Esophagus muscularis mucosa (tissue), 4 donors: ENCODE measurements around the gene CILP2. TPM values are rescaled to one million over a fixed set of nuclear protein-coding genes. Genes with fewer than 3 reads are reported as not detected.
A peak's percentile ranks its signal among the peaks of the same experiment; 100 is the strongest.

Experiments used
- DNase-seq: peaks from one replicate; pipeline ENCODE4 v3.0.0-alpha.2; 2017; ENCODE audit errors: extremely low spot score
- H3K27ac ChIP-seq, 4 donors: fragments of 200-600 bp; sonication (generic); replicated peaks in 1 of 4; 1 replicate in 3 of 4; 2 replicates in 1 of 4; pipeline ENCODE4 v1.5.1; 2016 to 2019; ENCODE audit warnings: mild to moderate bottlenecking in 1 of 4
- H3K27me3 ChIP-seq, 4 donors: fragments of 200-600 bp; sonication (generic); one replicate each; pipeline versions ENCODE4 v1.5.1 to v1.6.0; 2016 to 2019
- H3K36me3 ChIP-seq, 4 donors: fragments of 200-600 bp; sonication (generic); one replicate each; pipeline ENCODE4 v1.5.1; 2016 to 2019
- H3K4me1 ChIP-seq, 4 donors: fragments of 200-600 bp; sonication (generic); one replicate each; pipeline ENCODE4 v1.5.1; 2016 to 2019
- H3K4me3 ChIP-seq, 4 donors: fragments of 200-600 bp; sonication (generic); 1 replicate in 2 of 4; 2 replicates in 2 of 4; pipeline ENCODE4 v1.5.1; 2016 to 2019; ENCODE audit warnings: mild to moderate bottlenecking in 4 of 4, moderate library complexity in 1 of 4
- H3K9me3 ChIP-seq, 4 donors: fragments of 200-600 bp; sonication (generic); 1 replicate in 3 of 4; 2 replicates in 1 of 4; pipeline ENCODE4 v1.5.1; 2016 to 2019
- EP300 ChIP-seq: sonication (generic); formaldehyde crosslinking; IDR thresholded peaks from one replicate; pipeline ENCODE4 v1.6.1; 2017; ENCODE audit warnings: antibody characterized with exemption
- POLR2A ChIP-seq: fragments of 450-650 bp; IDR thresholded peaks from one replicate; pipeline ENCODE4 v1.6.1; 2017; ENCODE audit warnings: antibody characterized with exemption, moderate library complexity, mild to moderate bottlenecking, low read depth
- POLR2AphosphoS5 ChIP-seq, 2 donors: sonication (generic); formaldehyde crosslinking; IDR thresholded peaks; one replicate each; pipeline ENCODE4 v1.6.1; 2017; ENCODE audit warnings: antibody characterized with exemption in 2 of 2
- WGBS: methylation state at CpG from one replicate; pipeline ENCODE4 v1.1.5; 2018; 5-methylcytosine and 5-hydroxymethylcytosine counted together
- intact Hi-C: fragments of 100-400 bp; cut with DNase I; formaldehyde crosslinking; loops from one replicate; pipeline ENCODE4 v1.15.1; 2023
- total RNA-seq, 4 donors: library from RNA; depleted of rRNA; stranded (reverse); fragments of >200 nt; gene quantifications; one replicate each; pipeline versions ENCODE4 v1.1.0 to v1.2.1, GENCODE V29; 2016
- TF ChIP-seq, protein P1 (sequence below), 3 experiments: fragments of 200-600 bp in 2 of 3; fragments of 450-650 bp in 1 of 3; sonication (generic) in 2 of 3; IDR thresholded peaks; one replicate each; pipeline ENCODE4 v1.5.1; 2017 to 2019; ENCODE audit warnings: antibody characterized with exemption in 3 of 3, mild to moderate bottlenecking in 2 of 3, moderate library complexity in 1 of 3

The CILP2 gene
- total RNA-seq, 4 donors from 2014 or later = 0.13 to 0.52 (median 0.29) TPM

DNA sequence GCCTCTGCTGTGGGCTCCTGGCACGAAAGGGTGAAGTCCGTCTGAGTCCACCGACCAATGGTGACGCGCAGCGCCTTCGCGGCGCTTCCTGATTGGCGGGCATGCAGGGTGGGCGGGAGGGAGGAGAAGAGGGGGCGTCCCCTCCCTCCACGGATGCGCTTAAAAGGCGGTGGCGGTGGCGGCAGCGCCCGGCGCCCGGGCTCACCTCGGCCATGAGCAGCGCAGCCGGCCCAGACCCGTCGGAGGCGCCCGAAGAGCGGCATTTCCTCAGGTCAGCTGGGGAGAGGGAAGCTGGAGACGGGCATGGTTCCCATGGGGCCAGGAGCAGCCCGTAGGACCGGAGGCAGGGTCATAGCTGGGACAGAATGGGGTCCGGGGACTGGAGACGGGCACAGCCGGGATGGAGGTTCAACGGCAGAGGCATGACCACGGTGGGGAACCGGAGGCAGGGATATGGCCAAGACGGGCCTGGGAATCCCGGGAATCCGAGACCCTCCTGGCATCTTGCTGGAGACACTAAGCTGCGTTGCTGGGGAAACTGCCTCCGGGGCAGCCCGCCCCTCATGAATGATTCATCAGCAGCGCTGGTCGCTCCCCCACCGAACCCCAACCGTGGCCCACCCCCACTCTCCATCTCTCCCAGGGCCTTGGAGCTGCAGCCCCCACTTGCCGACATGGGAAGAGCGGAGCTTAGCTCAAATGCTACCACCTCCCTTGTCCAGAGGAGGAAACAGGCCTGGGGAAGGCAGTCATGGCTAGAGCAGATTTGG lies 9.2 kb upstream of the CILP2 start, which contains the start of gene YJEFN3:
TSS of gene YJEFN3 (plus strand) at position 191 of the 770 bp plus-strand sequence. CDS start at position 213, 22 bp downstream.
- TF ChIP-seq POLR2AphosphoS5 (IDR thresholded peaks at IDR 0.05) = peak; percentile 28 to 29
- TF ChIP-seq, protein P1, sequence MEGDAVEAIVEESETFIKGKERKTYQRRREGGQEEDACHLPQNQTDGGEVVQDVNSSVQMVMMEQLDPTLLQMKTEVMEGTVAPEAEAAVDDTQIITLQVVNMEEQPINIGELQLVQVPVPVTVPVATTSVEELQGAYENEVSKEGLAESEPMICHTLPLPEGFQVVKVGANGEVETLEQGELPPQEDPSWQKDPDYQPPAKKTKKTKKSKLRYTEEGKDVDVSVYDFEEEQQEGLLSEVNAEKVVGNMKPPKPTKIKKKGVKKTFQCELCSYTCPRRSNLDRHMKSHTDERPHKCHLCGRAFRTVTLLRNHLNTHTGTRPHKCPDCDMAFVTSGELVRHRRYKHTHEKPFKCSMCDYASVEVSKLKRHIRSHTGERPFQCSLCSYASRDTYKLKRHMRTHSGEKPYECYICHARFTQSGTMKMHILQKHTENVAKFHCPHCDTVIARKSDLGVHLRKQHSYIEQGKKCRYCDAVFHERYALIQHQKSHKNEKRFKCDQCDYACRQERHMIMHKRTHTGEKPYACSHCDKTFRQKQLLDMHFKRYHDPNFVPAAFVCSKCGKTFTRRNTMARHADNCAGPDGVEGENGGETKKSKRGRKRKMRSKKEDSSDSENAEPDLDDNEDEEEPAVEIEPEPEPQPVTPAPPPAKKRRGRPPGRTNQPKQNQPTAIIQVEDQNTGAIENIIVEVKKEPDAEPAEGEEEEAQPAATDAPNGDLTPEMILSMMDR (IDR thresholded peaks at IDR 0.05) = no peak
- Histone ChIP-seq H3K4me1 (peaks cover 19 to 56% (median 30%) of the 10 kb centered on the region in 4 donors), H3K36me3 (peaks cover 15 to 46% (median 37%) of the 10 kb centered on the region in 4 donors), H3K27ac (no peak within 1 kb of the TSS), H3K27me3 (no peaks in the 10 kb centered on the region), H3K4me3 (peak within 1 kb of the TSS; percentile 32 to 51 (median 38)), H3K9me3 (no peaks in the 10 kb centered on the region)
- no peak for DNase-seq
- intact Hi-C loops = no loop called here
- WGBS = 33% methylated on average over 28 of the region's 50 CpGs

DNA sequence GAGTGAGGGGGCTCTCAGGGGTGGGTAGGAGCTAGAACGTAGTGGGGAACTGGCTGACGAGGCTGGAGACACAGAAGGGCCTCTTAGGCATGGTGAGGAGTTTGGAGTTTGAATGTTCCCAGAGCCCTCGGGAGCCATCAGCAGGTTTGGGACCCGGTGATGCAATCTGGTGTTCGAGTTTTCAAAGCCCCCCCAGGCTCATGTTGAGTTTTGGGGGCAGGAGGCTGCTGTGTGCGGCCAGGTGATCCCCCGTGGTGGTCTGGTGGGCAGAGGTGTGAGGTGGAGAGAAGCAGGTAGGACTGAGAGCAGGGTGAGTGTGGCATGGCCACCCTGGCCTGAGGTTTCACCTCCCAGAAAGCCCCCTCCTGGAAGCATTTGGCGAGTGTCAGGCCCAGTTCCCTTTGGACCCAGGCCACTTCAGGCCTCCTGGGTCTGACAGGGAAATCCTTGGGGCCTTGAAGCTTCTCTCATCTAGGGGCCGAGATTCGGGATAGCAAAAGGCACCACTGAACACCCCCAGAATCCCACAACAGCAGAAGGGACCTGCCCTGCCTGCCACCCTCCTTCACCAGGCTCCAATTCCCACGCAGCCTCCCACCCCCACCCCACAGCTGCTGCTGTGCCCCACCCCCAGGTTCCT lies 8.2 kb upstream of the CILP2 start:
- WGBS = 81% methylated on average over 8 of the region's 11 CpGs
- intact Hi-C loops = loop anchor here (5.0 kb wide), 1 partner anchor 427 kb away; no protein-coding TSS in a partner anchor
- no peaks in the 10 kb centered on the region for H3K9me3 ChIP-seq
- H3K4me3 ChIP-seq = no peak overlapping the region
- no peak for TF ChIP-seq POLR2A
- no peak for TF ChIP-seq EP300
- TF ChIP-seq, protein P1 (IDR thresholded peaks at IDR 0.05) = no peak
- TF ChIP-seq POLR2AphosphoS5 (IDR thresholded peaks at IDR 0.05) = no peak
- no peak overlapping the region for H3K27ac ChIP-seq
- H3K36me3 ChIP-seq = peaks cover 15 to 36% (median 33%) of the 10 kb centered on the region in 4 donors
- H3K4me1 ChIP-seq = peaks cover 19 to 50% (median 30%) of the 10 kb centered on the region in 4 donors
- no peak for DNase-seq
- no peaks in the 10 kb centered on the region for H3K27me3 ChIP-seq

DNA sequence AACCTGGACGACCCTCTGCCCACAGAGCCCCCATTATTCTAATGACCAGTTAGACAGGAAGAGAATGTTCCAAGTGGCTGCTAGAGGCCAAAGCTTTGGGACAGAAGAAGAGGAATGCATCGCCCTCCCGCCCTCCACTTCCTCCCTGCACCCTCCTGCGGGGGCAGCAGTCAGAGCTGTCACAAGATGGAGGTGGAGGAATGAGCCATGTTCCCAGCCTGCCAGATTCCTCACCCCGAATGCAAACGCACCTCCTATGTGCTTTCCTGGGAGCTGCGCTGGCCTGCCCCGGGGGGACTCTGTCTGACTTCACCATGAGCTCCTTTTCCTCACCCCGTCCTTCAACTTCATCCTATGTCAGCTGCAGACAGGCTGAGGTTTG lies 7.7 kb upstream of the CILP2 start:
- no peaks in the 10 kb centered on the region for H3K9me3 ChIP-seq
- WGBS = 67% methylated on average over 4 of the region's 9 CpGs
- H3K4me3 ChIP-seq = no peak overlapping the region
- no peak for TF ChIP-seq POLR2A
- TF ChIP-seq, protein P1 (IDR thresholded peaks at IDR 0.05) = no peak
- TF ChIP-seq EP300 = no peak
- TF ChIP-seq POLR2AphosphoS5 (IDR thresholded peaks at IDR 0.05) = no peak
- DNase-seq = no peak
- peaks cover 15 to 38% (median 35%) of the 10 kb centered on the region in 4 donors for H3K36me3 ChIP-seq
- no peaks in the 10 kb centered on the region for H3K27me3 ChIP-seq
- no peak overlapping the region for H3K27ac ChIP-seq
- intact Hi-C loops = loop anchor here (5.0 kb wide), 1 partner anchor 427 kb away; no protein-coding TSS in a partner anchor
- H3K4me1 ChIP-seq = peaks cover 16 to 45% (median 28%) of the 10 kb centered on the region in 4 donors

DNA sequence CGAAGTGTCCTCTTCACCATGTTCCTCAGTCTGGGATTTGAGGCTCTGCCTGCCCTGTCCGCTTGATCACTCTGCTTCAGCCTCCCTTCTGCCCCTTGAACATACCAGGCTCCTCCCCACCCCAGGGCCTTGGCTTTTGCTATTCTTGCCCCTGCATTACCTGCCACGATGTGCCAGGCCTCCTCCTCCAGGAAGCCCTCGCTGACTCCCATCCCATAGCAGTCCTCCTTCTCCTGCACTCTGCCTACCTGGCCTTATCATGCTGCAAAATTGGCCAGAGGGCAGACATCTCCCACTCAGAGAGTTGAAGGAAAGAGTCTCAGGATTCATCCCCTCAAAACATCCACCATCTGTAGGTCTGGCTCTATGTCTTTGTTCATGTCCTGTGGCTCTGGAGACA lies 7.2 kb upstream of the CILP2 start:
- TF ChIP-seq EP300 (no peak), POLR2AphosphoS5 (IDR thresholded peaks at IDR 0.05) (no peak), POLR2A (no peak)
- TF ChIP-seq, protein P1 (IDR thresholded peaks at IDR 0.05) = no peak
- intact Hi-C loops = loop anchor here (5.0 kb wide), 1 partner anchor 426 kb away; no protein-coding TSS in a partner anchor
- WGBS = 81% methylated on average over 4 of the region's 4 CpGs

More for the DNA sequence above, 7.2 kb upstream of the CILP2 start:
- no peak overlapping the region for H3K4me3 ChIP-seq
- DNase-seq = no peak
- peaks cover 15 to 38% (median 35%) of the 10 kb centered on the region in 4 donors for H3K36me3 ChIP-seq
- H3K27me3 ChIP-seq = no peaks in the 10 kb centered on the region
- H3K4me1 ChIP-seq = peaks cover 15 to 40% (median 26%) of the 10 kb centered on the region in 4 donors
- H3K27ac ChIP-seq = no peak overlapping the region
- H3K9me3 ChIP-seq = no peaks in the 10 kb centered on the region
